ENCODE results near the gene MANF. TPM values are rescaled to one million over a fixed set of nuclear protein-coding genes. Genes with fewer than 3 reads are reported as not detected.

Gene MANF
- total and polyA plus RNA-seq, 7 donors, result 12.6 to 42.4 (median 18.3) TPM

DNA sequence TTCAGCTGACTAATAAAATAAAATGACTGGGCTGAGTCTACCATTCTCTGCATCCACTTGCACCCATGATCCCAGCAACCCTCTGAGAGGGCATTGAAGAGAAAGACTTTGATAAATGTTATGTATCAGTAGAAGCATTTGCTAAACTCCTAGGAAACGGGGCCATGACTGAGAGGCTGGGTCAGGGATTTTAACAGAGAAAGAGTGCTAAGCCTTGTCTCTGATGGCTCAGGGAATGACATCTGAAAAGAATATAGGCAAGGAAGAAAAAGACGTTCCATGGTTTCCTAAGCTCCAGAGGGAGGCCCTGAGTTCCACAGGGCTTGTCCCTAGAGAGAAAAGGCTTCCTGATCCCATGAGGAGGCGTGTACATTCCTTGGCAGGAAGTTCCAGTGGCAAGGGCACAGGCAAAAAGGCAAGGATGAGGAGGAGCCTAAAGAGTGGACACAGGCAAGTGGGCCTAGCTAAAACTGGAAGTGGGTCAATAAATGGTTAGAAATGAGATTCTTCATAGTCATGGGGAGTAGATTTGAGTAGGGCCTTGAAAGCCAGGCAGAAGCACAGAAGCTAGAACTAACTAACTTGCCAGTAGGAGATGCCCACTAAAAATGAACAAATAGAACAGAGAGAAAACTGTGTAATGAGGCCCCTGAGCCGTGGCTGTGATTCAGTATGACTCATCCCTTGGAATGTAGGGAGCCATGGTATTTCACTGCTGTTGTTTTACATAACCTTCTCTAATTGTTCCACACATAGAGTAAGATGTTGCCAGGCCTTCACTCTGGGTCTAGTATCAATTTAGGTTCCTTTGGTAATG is 44.9 kb upstream of the MANF start:
- Histone ChIP-seq H3K27me3 (ENCODE audit: insufficient read depth in 3 of 3, low read length in 2 of 3) (no peaks in the 10 kb centered on the region), H3K36me3 (ENCODE audit: insufficient read depth in 1 of 2, low read depth in 1 of 2) (no peaks in the 10 kb centered on the region), H3K27ac (peak overlapping the region; percentile 4), H3K9me3 (no peaks in the 10 kb centered on the region), H3K4me3 (no peak overlapping the region), H3K4me1 (no peaks in the 10 kb centered on the region)
- 46 to 48% (median 46%) methylated on average over 4 of the region's 4 CpGs for WGBS, 3 donors
- peak in 3 of 4 donors; percentile 46 to 78 (median 56) for ATAC-seq
- TF ChIP-seq, protein P1, sequence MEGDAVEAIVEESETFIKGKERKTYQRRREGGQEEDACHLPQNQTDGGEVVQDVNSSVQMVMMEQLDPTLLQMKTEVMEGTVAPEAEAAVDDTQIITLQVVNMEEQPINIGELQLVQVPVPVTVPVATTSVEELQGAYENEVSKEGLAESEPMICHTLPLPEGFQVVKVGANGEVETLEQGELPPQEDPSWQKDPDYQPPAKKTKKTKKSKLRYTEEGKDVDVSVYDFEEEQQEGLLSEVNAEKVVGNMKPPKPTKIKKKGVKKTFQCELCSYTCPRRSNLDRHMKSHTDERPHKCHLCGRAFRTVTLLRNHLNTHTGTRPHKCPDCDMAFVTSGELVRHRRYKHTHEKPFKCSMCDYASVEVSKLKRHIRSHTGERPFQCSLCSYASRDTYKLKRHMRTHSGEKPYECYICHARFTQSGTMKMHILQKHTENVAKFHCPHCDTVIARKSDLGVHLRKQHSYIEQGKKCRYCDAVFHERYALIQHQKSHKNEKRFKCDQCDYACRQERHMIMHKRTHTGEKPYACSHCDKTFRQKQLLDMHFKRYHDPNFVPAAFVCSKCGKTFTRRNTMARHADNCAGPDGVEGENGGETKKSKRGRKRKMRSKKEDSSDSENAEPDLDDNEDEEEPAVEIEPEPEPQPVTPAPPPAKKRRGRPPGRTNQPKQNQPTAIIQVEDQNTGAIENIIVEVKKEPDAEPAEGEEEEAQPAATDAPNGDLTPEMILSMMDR (IDR thresholded peaks at IDR 0.05), result no peak
- intact Hi-C loops (cut with DNase I), result no loop called here
- DNase-seq, result peak in 1 of 2 donors; percentile 23

DNA sequence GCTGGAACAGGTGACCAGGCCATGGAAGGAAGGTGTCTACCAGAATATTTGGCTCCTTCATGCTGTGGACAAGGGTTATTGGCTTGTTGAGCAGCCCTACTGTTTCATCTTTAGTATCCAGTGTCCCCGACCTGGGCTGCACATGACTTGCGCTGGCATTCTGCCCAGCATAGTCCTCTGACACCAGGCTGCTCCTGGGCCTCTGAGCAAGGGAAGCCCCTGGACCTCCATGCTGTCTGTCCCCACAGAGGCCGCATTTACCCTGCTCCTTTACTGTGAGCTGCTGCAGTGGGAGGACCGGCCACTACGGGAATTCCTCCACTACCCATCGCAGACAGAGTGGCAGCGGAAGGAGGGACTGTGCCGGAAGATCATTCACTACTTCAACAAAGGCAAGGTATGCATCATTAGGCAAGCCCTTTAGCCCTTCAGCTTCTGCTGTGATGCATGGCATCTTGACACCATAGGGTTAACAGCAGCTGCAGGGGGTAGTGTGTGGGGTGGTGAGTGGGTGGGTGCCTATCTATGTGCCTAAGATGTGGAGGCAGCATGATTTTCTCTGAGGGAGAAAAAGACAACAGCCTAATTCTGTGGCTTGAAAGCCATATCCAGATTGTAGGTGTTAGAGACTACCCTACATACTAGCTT is 44.0 kb upstream of the MANF start:
- peak in 1 of 2 donors; percentile 21 for DNase-seq
- H3K27ac ChIP-seq, result peak overlapping the region; percentile 4

DNA sequence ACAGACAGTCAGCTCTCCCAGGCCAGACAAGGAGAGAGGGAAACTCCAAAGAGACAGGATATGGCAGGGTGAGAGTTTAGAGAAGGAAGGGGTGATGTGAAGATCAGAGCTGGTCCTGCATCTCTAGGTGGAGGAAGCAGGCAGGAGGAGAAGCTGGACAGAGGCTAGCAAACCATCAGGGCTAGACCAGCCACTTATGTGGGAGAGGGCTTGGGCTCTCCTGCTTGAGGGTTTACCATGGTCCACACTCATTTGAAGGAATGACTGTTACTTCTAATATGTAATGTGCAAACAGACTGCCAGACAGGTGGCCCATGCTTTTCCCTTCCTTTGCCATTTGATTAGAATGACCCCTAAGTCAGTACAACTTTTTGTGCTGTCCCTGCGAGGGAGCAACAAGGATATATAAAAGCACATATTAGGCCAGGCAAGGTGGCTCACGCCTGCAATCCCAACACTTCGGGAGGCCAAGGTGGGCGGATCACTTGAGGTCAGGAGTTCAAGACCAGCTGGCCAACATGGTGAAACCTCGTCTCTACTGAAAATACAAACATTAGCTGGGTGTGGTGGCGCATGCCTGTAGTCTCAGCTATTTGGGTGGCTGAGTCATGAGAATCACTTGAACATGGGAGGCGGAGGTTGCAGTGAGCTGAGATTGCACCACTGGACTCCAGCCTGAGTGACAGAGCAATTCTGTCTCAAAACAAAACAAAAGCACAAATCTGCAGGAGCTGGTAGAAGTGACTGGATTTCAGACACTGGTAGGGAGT is 41.0 kb upstream of the MANF start:
- no peaks in the 10 kb centered on the region for H3K36me3 ChIP-seq (ENCODE audit: insufficient read depth in 1 of 2, low read depth in 1 of 2)
- H3K4me1 ChIP-seq, result no peaks in the 10 kb centered on the region
- TF ChIP-seq, protein P1 (IDR thresholded peaks at IDR 0.05), result no peak
- WGBS, 3 donors, result 75 to 82% (median 79%) methylated on average over 7 of the region's 7 CpGs
- H3K27ac ChIP-seq, result no peak overlapping the region
- no peaks in the 10 kb centered on the region for H3K9me3 ChIP-seq
- intact Hi-C loops (cut with DNase I), result no loop called here
- DNase-seq, result peak in 1 of 2 donors; percentile 27
- H3K27me3 ChIP-seq (ENCODE audit: insufficient read depth in 3 of 3, low read length in 2 of 3), result no peaks in the 10 kb centered on the region
- no peak overlapping the region for H3K4me3 ChIP-seq
- no peak for ATAC-seq

More for the DNA sequence above, 44.0 kb upstream of the MANF start:
- Histone ChIP-seq H3K4me3 (no peak overlapping the region), H3K9me3 (no peaks in the 10 kb centered on the region), H3K36me3 (ENCODE audit: insufficient read depth in 1 of 2, low read depth in 1 of 2) (no peaks in the 10 kb centered on the region), H3K4me1 (no peaks in the 10 kb centered on the region), H3K27me3 (ENCODE audit: insufficient read depth in 3 of 3, low read length in 2 of 3) (no peaks in the 10 kb centered on the region)
- intact Hi-C loops (cut with DNase I), result no loop called here
- TF ChIP-seq, protein P1 (IDR thresholded peaks at IDR 0.05), result no peak
- WGBS, 3 donors, result 78 to 85% (median 82%) methylated on average over 8 of the region's 8 CpGs
- no peak for ATAC-seq

DNA sequence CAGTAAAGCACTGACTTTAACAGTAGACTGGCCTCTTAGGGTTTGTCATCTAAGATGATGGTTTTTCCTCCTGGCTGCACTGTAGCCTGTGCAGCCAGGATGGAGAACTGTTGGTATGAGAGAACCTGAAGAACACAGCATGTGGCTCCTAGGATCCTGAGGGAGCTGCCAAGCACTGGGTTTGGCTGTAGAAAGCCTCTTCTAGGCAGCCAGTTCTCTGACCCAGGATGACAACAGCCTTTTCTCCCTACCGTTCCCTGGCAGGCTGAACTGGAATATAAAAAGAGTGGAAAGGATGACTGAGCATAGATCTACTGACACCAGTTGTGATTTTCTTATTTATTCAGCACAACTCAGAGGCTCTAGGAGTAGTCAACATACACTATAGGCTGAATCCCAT is 34.3 kb upstream of the MANF start:
- Histone ChIP-seq H3K4me1 (no peaks in the 10 kb centered on the region), H3K27ac (no peak overlapping the region), H3K27me3 (ENCODE audit: insufficient read depth in 3 of 3, low read length in 2 of 3) (no peaks in the 10 kb centered on the region), H3K4me3 (no peak overlapping the region), H3K36me3 (ENCODE audit: insufficient read depth in 1 of 2, low read depth in 1 of 2) (no peaks in the 10 kb centered on the region), H3K9me3 (no peaks in the 10 kb centered on the region)
- DNase-seq (no peak), ATAC-seq (no peak)
- TF ChIP-seq, protein P1 (IDR thresholded peaks at IDR 0.05), result no peak
- intact Hi-C loops (cut with DNase I), result no loop called here
- WGBS, 3 donors, result 35 to 82% (median 48%) methylated on average over 1 of the region's 1 CpG

All from psoas muscle (tissue), 8 donors.